ENCODE data around the gene PSMD9. TPM values are rescaled to one million over a fixed set of nuclear protein-coding genes. Genes with fewer than 3 reads are reported as not detected.
"Not testable (repeated sequence)": the region's sequence is repeated elsewhere in the genome, so short reads cannot be mapped to it uniquely, and the experiment has no call there.

The PSMD9 gene
- total RNA-seq, 3 donors from 2014 or later, result 34.7 to 65.3 (median 37.9) TPM

DNA sequence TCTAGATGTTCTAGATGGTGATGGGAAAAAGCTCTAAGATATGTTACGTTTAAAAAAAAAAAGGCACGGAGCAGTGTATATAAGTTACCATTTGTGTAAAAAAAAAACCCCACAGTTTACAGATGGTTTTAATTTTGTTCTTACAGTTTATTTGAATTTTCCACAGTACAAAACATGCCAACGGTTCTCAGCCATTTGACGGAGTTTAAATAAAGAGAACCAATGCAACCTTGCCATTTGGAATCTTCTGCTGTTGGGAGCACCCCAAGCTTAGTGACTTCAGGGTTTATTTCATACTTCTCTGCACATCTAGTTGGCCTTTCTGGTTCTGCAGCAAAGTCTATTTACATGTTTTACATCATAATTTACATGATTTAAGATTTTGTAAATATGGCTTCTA lies 22.3 kb upstream of the PSMD9 start:
- TF ChIP-seq CTCF (IDR thresholded peaks at IDR 0.05) (no peak), POLR2A (IDR thresholded peaks at IDR 0.05) (no peak), POLR2AphosphoS5 (IDR thresholded peaks at IDR 0.05) (no peak)
- Histone ChIP-seq H3K4me3 (no peak overlapping the region), H3K4me1 (no peaks in the 10 kb centered on the region), H3K27ac (no peak overlapping the region), H3K9me3 (no peaks in the 10 kb centered on the region), H3K27me3 (no peaks in the 10 kb centered on the region), H3K36me3 (no peaks in the 10 kb centered on the region)
- intact Hi-C loops (cut with DNase I; ENCODE audit: low total_unique reads), result no loop called here
- no peak for DNase-seq (ENCODE audit: low spot score in 2 of 2)

- DNase-seq (ENCODE audit: low spot score in 2 of 2); H3K9me3 ChIP-seq; H3K36me3 ChIP-seq; H3K4me3 ChIP-seq; intact Hi-C loops (cut with DNase I; ENCODE audit: low total_unique reads); H3K4me1 ChIP-seq; H3K27me3 ChIP-seq; H3K27ac ChIP-seq: not testable (repeated sequence)
Measured at GRCh38 chr12:121869229-121869628, 19.4 kb upstream of the PSMD9 start.

GRCh38 chr12:121871467-121871866 lies 17.1 kb upstream of the PSMD9 start:
- no peaks in the 10 kb centered on the region for H3K4me1 ChIP-seq
- intact Hi-C loops (cut with DNase I; ENCODE audit: low total_unique reads), result no loop called here
- H3K4me3 ChIP-seq, result no peak overlapping the region
- no peaks in the 10 kb centered on the region for H3K36me3 ChIP-seq
- H3K9me3 ChIP-seq, result no peaks in the 10 kb centered on the region
- TF ChIP-seq CTCF (IDR thresholded peaks at IDR 0.05), result no peak
- TF ChIP-seq POLR2A (IDR thresholded peaks at IDR 0.05), result no peak
- TF ChIP-seq POLR2AphosphoS5 (IDR thresholded peaks at IDR 0.05), result no peak
- H3K27ac ChIP-seq, result no peak overlapping the region
- DNase-seq (ENCODE audit: low spot score in 2 of 2), result no peak
- H3K27me3 ChIP-seq, result no peaks in the 10 kb centered on the region

DNA sequence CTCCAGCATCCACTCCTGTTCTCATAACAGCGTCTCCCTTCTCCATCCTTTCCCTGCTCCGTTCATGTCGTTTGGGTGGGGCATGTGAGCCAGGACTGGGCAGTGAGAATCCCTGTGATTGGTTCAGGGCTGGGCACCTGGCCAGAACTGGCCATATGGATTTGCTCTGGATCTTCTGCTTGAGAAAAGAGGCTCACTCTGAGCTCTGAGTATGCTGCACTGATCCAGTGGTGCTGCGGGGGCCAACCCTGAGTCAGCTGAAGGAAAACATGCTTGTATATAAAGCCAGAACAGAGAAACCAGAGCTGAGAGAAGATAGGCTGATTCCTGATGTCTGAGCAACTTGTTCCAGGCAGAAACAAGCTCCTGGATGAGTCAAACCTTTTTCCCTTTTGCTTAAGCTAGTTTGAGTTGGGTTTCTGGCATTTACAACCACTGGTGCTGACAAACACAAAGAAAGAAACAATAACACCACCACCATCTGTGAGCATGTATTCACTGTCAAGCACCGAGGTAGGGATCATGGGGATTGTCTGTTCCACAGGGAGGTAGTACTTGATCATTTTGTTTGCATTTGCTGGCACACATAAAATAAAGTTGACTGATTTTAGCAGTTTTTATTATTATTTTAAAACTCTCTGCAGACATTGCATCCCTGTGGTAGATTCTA lies 15.9 kb upstream of the PSMD9 start:
- Histone ChIP-seq H3K9me3 (no peaks in the 10 kb centered on the region), H3K4me3 (no peak overlapping the region), H3K27ac (no peak overlapping the region), H3K4me1 (no peaks in the 10 kb centered on the region), H3K27me3 (no peaks in the 10 kb centered on the region), H3K36me3 (no peaks in the 10 kb centered on the region)
- intact Hi-C loops (cut with DNase I; ENCODE audit: low total_unique reads), result no loop called here
- TF ChIP-seq POLR2AphosphoS5 (IDR thresholded peaks at IDR 0.05) (no peak), POLR2A (IDR thresholded peaks at IDR 0.05) (no peak), CTCF (IDR thresholded peaks at IDR 0.05) (no peak)
- no peak for DNase-seq (ENCODE audit: low spot score in 2 of 2)

GRCh38 chr12:121873216-121873569 lies 15.4 kb upstream of the PSMD9 start:
- DNase-seq (ENCODE audit: low spot score in 2 of 2), result no peak
- Histone ChIP-seq H3K4me1 (no peaks in the 10 kb centered on the region), H3K27ac (no peak overlapping the region), H3K27me3 (no peaks in the 10 kb centered on the region), H3K36me3 (no peaks in the 10 kb centered on the region), H3K9me3 (no peaks in the 10 kb centered on the region), H3K4me3 (no peak overlapping the region)
- intact Hi-C loops (cut with DNase I; ENCODE audit: low total_unique reads), result no loop called here
- TF ChIP-seq POLR2A (IDR thresholded peaks at IDR 0.05) (no peak), POLR2AphosphoS5 (IDR thresholded peaks at IDR 0.05) (no peak), CTCF (IDR thresholded peaks at IDR 0.05) (no peak)

GRCh38 chr12:121874071-121874470 lies 14.5 kb upstream of the PSMD9 start:
- H3K9me3 ChIP-seq, result no peaks in the 10 kb centered on the region
- TF ChIP-seq POLR2A (IDR thresholded peaks at IDR 0.05) (no peak), POLR2AphosphoS5 (IDR thresholded peaks at IDR 0.05) (no peak), CTCF (IDR thresholded peaks at IDR 0.05) (no peak)
- H3K27me3 ChIP-seq, result no peaks in the 10 kb centered on the region
- no peaks in the 10 kb centered on the region for H3K36me3 ChIP-seq
- no peak overlapping the region for H3K27ac ChIP-seq
- no peak overlapping the region for H3K4me3 ChIP-seq
- intact Hi-C loops (cut with DNase I; ENCODE audit: low total_unique reads), result no loop called here
- H3K4me1 ChIP-seq, result no peaks in the 10 kb centered on the region
- DNase-seq (ENCODE audit: low spot score in 2 of 2), result no peak
